HG02981 (cell line): Measurements from ENCODE around the gene GPR12.

Source experiments
- ATAC-seq: cut with Tn5 transposase; IDR thresholded peaks from one replicate; pipeline ENCODE4 v1.9.1; 2021; ENCODE audit warnings: mild to moderate bottlenecking, moderate library complexity; ENCODE audit not compliant: unreplicated experiment

Gene GPR12

DNA sequence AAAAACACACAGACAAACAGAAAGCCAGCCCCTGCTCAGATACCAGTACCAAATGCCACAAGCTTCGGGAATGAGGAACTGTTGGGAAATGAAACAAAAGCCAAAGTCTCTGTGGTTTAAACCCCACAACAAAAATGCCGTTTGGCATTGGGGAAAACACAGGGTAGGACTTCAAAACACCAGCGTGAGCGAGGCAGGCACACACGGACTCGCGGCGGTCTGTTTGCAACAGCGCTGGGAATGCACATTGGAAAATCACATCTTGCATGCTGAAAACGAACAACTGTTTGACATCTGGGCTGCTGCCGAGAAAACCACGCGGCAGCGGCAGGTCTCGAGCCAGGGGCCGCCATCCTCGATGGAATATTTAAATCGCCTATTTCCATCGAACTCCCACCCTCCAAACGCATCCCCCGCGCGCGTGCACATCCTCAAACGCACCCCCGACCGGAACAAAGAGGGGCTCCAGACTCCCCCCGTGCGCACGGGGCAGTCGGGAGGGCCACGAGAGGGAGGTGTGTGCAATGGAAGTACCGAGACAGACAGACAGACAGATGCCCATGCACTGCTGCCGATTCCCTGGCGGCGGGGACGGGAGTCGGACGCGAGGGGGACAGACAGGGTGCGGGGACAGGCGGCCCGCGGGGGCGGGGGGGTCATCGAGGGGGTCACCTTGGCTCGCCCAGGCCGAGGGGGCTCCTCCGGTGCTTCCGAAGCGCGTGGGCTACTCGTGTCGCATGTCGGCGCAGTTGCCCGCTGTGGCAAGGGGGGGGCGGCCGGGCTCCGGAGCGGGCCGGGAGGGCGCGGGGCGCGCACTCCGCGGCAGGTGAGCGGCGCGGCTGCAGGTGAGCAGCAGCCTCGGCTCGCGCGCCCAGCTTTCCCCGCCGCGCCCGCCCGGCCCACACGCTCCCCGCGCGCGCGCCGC is at the start of gene GPR12:
TSS of gene GPR12 (minus strand) at position 880 of the 925 bp plus-strand sequence. CDS start 959 bp downstream, outside the sequence.
- ATAC-seq, result no peak

- no peak for ATAC-seq
Observed at GRCh38 chr13:26810095-26810494, 49.5 kb upstream of the GPR12 start.

- ATAC-seq, result no peak
Observed at GRCh38 chr13:26806891-26807290, 46.3 kb upstream of the GPR12 start.

- ATAC-seq, result no peak
Observed at GRCh38 chr13:26787961-26788360, 27.4 kb upstream of the GPR12 start.

- ATAC-seq, result no peak
Observed at GRCh38 chr13:26786651-26787295, 26.2 kb upstream of the GPR12 start.

- no peak for ATAC-seq
Observed at GRCh38 chr13:26785838-26786630, 25.4 kb upstream of the GPR12 start.

DNA sequence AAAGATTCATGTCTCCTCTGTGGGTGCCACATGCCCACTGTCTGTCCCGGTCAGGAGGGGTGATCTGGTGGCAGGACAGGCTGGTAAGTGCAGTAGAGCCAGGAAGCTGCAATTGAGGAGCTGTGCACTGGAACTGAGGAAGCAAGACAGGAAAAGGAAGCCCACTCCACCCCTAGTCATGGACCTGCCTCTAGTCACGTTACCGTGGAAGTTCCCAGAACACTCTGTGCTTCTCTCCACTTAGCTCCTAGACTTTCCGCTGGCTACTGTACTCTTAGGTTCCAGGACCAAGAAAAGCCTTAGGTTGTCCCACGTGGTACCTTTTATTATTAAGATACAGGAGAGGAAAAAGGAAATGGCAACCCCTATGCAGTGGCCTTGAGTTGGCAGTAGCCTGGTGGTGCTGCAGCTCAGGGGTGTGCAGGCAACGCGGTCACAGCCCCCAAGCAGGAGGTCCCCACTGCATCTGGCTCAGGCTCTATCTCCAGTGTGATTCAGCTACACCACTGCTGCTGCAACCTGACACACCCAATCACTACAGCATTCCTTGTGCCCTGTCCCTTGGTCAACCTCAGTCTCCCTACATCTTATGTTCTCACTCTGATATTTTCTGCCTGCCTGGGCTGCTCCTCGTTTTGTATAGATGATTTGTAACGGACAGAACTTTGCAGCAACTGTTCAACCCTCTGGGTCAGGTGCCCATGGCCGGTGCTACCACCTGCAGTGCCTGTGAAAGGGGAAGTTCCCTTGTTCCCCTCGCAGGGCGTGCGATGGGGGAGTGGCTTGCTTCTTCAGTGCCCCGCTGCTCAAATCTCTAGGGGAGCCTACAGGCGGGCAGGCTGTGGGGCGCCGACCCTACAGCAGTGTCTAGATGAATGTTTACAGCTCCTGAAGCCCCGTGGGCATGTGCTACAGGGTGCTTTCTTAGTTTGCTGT is 24.4 kb upstream of the GPR12 start:
- peak; percentile 47 for ATAC-seq

DNA sequence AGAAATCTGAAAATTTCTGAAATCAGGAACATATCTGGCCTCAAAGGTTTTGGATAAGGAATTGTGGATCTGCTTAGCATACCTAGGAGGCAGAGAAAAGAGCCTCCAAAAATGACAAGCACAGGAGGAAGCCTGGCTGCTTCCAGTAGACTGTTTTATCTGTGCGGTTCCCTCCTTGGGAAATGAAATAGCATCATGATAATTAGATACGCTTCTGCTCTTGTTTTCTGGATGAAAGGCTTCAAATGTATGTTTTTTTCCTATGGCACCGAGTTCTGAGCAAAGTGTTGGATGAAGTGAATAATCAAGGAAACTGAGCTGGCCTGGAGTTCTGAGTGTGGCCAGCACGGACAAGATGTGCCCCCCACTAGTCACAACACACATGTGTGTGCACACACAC is 19.8 kb upstream of the GPR12 start:
- ATAC-seq, result no peak

DNA sequence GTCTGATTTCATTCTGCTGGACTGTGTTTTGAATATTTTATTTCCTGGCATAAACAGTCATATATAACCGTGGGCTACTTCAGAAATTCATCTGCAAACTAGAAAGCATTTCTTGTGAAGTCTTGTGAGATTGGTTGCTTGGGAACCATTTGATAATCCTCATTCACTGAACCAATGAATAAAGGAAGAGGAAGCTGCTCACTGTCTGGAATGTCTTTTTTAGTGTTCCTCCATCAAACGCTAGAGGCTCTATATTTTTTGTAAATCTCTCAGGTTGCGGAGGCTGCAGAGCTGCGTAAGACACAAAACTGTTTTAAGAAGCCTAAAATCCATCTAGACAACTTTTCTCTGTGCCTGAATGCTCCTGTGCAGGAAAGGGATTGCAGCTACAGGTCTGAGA is 18.7 kb upstream of the GPR12 start:
- ATAC-seq, result no peak

- ATAC-seq, result no peak
Observed at GRCh38 chr13:26772531-26772930, 11.9 kb upstream of the GPR12 start.

DNA sequence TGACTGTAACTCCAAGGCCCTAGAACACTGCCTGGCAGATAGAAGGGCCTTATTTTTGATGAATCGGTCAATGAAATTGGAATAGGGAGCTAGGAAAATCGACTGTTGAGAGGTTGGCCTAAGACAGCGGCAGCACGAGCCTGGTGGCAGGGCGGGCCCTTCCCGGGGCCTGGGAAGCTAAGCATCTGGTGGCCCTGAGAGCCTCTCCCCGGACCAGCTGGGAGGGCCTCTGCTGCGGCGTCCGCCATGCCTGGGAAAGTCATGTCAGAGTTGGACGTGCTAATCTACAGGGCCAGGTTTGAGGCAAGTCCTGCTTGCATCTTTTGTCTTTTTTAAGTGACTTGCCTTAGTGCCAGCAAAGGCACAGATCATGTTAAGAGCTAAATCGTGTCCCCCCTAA is 11.2 kb upstream of the GPR12 start:
- no peak for ATAC-seq

DNA sequence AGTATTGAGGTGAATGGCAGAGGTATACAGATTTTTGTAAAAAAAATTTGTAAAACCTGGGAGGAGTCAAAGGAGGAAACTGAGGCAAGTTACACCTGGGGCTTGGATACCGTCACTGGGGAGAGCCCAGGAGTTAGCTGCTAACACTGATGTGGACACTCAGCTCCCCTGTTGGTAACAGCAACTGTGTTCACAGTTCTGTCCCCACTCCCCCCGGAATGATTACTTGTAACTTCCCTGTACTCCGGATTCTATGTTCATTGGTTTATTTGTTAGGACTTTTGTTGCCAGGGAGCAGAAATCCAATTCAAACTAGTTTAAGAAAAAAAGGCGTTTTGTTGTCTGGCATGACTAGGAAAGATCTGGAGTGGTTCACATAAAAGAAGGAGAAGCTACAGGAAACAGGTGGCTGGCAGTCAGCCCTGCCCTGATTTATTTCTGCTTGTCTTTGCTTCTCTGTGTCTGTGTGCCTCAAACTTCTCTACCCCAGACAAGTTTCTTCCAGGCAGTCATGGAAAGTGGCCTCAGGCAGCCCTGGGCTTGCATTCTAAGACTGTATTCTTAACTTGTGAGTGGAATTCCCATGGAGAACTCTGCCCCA is 2.3 kb upstream of the GPR12 start:
- no peak for ATAC-seq

DNA sequence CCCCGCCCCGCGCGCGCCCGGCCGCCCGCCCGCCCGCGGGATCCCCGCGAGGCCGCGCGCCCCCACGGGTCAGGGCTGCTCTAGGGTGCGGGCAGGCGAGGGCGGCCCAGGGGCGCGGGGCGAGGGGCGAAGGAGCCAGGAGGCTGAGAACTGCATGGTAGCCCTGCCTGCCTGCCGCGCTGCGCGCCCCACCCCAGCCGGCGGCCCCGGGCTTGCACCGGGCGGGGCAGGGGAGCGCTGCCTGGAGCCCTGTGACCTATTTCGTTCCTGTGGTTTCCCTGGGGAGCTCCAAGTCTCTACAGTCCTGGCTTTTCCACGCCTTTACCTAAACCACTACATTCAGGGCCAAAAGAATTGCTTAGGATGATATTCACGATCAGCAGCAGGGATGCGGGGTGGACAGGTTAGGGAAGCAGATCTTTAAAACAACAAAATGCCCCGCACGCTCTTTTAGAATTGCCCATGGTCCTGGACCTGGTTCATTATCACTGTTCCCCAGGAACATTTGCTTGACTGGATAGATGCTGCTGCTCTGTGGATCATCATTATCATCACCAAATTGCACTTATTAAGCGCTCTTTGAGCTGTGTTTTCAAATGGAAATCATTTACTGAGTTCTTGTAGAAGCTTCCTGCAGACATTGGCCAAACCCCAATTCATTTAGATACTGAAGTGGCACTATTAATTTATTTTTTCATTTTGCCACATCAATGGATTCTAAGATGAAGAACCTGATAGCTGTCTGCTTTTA is 421 bp upstream of the GPR12 start:
- ATAC-seq, result no peak

- no peak for ATAC-seq
Observed at GRCh38 chr13:26759249-26759906, 1.2 kb downstream of the GPR12 start.

DNA sequence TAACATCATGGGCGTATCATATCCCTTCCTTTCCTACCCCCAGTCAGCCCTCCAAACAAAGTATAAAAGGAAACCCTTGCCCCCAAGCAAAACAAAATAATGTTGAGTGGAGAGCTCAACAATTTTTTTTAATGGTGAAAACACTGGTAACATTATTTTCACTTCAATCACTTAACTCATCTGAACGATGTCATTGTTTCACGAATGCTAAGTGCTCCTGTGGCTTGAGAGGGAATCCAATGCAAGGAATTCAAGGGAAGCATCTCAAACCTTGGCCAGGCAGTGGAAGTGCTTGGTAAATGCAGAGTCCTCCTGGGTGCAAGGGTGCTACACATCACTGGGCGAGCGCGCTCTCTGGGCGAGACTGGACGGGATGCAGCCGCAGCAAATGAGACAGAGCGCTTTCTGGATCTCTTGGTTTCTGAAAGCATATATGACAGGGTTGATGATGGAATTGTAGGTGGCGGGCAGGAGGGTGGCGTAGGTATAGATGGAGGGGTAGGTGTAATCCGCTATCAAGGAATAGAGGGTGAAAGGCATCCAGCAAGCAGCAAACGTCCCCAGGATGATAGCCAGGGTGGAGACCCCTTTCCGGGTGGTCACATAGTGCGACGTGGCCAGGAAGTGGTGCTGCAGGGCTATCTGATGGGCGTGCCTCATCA is 2.0 kb downstream of the GPR12 start:
- ATAC-seq, result no peak

GRCh38 chr13:26756961-26757360 is 3.6 kb downstream of the GPR12 start:
- no peak for ATAC-seq

DNA sequence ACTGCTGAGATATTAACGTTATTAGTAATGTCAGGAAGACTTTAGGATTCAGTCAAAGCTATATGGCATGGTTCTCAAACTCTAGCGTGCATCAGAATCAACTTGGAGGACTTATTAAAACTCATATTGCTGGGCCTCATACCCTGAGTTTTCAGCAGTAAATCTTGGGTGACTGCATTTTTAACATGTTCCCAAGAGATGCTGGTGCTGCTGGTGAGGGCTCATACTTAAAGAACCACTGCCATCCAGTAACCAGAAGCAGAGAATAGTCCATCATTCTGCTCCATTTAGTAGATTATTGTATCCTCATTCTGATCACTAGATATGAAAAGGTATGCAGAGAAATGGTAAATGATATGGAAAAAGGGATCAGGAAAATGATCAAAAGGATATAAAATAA is 7.9 kb downstream of the GPR12 start:
- no peak for ATAC-seq

- no peak for ATAC-seq
Observed at GRCh38 chr13:26749905-26750304, 10.7 kb downstream of the GPR12 start.
